Hindlimb muscle (tissue), 1 donor: Measurements from ENCODE around the gene SCNN1B. TPM values are rescaled to one million over a fixed set of nuclear protein-coding genes. Genes with fewer than 3 reads are reported as not detected.
"Not testable (repeated sequence)": the region's sequence is repeated elsewhere in the genome, so short reads cannot be mapped to it uniquely, and the experiment has no call there.

Source experiments
- DNase-seq: peaks from one replicate; pipeline ENCODE4 v3.0.0-alpha.2; 2013
- polyA plus RNA-seq: library from polyadenylated mRNA; unstranded; fragments of 120-200 nt; gene quantifications from one replicate; pipeline ENCODE4 v1.2.1, GENCODE V29; 2013; ENCODE audit not compliant: insufficient read length

The SCNN1B gene
- polyA plus RNA-seq, 1 donor = not detected

DNA sequence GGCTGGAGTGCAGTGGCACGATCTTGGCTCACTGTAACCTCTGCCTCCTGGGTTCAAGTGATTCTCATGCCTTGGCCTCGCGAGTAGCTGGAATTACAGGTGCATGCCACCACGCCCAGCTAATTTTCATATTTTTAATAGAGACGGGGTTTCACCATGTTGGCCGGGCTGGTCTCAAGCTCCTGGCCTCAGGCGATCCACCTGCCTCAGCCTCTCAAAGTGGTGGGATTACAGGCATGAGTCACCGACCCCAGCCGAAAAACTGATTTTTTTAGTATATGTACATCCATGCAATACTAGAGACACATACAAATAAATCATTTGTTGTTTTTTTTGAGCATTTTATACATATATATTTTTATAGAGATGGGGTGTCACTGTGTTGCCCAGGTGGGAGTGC, 79.6 kb downstream of the SCNN1B start:
- not testable (repeated sequence) for DNase-seq

DNA sequence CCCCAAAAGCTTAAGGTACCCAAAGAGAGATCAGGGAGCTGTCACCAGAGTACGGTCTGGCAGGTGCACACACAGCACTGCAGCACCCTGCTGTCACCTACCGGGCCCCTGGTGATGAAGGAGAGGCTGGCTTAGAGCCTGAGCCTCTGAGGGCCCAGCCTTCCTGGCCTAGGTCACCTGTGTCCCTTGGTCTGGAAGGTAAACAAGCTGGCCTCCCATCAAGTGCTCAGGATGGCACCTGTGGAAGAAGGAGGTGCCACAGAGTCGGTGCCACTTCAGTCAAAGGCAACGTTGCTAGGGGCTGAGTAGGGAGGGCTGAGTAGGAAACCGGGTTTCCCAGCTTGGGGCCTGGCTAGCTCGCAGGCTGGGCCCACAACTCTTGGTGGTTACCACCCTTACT, 80.2 kb downstream of the SCNN1B start:
- no peak for DNase-seq

DNA sequence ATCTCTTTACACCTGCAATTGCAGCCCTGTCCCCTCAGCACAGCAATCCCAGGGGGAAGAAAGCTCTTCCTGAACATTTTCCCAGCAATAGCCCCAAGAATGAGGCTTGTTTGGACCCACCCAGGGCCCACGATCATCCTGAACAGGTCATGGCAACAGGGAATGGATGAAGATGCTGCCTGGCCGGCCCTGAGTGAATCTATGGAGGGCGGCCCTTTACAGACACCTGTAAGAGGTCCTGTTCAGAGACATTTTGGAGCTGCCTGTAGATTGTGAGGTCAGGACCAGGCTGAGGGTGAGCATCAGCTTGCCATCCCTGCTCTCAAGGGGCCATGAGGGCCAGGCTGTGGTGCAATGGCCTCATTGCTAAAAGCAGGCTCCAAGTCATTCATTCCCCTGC, 81.8 kb downstream of the SCNN1B start:
- DNase-seq = no peak

DNA sequence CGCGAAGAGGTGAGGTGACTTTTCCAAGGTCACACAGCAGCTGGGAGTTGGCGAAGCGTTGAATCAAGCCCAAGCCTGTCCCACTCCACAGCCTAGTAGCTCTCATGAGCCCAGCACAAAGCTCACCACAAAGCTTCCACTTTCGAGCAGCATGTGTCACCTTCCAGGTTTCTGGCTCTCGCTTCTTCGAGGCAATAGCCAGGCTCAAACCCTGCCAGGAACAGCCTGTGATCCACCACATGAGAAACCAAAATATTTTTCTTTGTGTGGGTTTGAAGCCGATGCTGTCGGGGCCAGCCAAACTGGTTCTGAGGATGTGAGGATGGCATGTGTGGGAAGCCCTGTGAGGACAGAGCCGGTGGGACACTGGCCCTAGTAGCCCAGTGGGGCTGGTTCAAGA, 82.8 kb downstream of the SCNN1B start:
- DNase-seq = no peak

DNA sequence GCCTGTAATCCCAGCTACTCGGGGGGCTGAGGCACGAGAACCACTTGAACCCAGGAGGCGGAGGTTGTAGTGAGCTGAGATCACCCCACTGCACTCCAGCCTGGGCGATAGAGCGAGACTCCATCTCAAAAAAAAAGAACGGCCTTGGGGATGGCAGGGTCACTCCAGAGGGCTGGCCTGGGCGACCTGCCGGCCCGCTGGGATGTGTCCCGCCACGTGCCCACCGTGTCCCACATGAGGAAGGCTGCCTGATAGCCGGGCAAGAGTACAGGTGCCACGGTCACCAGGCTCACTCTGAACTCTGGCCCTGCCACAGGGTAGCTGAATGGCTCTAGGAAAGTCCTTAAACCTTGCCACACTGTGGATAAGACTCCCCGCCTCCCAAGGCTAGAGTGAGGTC, 83.3 kb downstream of the SCNN1B start:
- no peak for DNase-seq

DNA sequence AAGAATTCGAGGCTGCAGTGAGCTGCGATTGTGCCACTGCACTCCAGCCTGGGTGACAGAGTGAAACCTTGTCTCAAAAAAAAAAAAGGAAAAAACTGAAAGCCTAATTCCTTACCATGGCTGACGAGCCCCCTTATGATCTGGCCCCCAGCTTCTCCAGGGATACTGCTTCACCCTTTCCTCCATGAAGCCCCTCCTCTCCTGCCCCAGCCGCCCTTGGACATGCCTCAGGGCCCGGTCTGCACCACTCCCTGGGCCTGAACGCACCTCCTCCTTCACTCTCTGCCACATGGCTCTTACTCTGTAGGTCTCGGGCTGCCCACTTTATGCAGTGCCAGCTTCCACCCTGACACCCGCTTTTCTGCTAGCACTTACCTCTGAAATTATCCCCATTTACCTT, 85.6 kb downstream of the SCNN1B start:
- no peak for DNase-seq

DNA sequence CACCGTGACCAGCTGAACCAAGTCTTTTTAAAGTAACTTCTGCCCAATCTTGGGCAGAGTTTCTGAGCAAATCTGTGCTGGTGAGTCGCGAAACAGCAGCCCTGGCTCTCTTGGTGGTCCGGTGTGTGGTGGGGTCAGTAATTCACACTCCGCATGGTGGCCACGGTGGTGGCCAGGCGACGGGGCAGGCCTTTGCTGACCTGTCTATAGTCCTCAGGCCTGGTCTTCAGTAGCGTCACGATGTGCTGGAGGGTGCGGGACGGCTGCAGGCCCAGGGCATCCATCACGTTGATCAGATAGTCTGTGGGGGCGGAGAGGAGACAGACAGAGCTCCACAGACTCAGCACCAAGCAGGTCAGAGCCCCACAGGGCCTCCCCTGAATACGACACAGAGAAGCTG, 86.7 kb downstream of the SCNN1B start:
- DNase-seq = no peak

DNA sequence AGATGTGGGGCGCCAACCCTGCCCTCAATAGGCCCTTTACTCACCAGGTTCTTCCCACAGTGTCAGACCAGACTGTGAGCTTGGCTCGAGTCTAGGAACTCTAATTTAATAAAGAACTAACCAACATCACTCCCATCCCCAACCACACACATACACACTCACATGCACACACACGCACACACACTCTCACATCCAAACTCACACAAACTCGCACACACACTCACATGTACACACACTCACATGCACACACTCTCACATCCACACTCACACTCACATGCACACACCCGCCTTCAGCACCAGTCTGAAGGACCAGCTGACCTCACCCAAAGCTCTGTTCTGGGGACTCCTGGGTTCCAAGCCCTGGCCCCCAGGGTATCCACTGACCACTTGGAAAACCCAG, 87.1 kb downstream of the SCNN1B start:
- DNase-seq = no peak

DNA sequence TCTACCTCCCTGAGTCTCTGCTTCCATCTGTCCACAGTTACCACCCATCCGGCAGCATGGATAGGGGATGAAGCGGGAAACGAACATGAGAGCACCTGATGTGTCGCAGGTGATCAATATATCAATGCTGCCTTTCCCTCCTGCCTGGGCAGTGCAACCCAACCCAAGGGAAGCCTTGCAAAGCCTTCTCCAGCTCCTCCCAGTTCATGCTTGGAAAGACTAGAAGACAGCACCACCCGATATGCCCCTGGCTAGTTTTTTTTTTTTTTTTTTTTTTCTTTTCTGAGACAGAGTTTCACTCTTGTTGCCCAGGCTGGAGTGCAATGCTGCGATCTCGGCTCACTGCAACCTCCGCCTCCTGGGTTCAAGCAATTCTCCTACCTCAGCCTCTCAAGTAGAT, 87.8 kb downstream of the SCNN1B start:
- DNase-seq = not testable (repeated sequence)

DNA sequence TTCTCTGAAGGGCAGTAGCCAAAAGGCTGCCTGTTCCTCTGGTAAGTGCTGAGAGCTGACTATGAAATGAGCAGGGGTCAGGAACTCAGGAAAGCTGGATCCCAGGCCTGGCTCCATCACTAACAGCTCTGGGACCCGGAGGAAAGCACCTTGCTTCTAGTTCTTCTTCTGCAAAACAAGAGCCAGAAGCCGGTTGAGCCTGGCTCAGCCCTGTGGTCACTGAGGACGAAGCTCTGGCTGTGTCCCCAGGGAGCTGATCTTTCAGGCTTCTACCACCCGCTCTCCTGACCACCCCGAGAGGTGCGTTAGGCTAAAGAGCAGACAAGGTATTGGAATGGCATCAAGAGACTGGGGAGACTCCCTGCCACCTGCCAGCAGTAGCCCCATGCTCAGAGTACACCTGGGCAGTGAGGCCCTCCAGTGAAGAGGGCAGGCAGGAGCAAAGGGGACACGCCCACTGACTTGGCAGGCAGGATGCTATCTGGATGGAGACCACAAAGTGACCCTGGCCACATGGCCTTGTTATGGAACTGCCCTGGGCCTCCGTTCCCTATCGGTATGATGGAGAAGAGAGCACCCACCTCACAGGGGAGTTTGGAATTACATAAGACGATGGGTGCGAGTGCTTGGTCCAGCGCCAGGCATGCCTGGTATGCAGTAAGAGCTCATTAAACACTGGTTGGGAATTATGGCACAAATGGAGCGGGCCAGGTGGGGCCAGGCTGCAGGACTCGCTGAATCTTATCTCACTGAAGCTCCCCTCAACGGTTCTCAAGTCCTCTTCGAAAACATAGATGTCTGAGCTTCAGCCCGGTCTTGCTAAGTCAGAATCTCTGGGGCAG, 89.5 kb downstream of the SCNN1B start:
- DNase-seq = no peak

DNA sequence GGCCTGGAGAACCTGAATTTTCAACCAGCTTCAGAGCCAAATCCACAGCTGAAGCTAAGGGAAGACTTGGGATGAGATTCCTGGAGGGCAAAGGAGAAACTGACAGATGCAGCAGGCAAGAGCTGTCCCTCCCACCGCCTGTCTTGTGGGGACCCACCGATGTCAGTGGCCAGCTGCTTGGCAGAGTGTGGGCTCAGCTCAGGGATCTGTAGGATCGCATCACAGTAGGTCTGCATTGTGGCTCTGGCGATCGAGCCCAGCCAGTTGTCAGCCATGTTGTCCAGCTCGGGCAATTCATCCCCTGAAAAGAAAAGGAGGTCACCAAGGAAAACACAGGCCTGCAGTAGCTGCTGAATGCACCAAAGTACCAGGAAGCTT, 90.1 kb downstream of the SCNN1B start:
- no peak for DNase-seq

DNA sequence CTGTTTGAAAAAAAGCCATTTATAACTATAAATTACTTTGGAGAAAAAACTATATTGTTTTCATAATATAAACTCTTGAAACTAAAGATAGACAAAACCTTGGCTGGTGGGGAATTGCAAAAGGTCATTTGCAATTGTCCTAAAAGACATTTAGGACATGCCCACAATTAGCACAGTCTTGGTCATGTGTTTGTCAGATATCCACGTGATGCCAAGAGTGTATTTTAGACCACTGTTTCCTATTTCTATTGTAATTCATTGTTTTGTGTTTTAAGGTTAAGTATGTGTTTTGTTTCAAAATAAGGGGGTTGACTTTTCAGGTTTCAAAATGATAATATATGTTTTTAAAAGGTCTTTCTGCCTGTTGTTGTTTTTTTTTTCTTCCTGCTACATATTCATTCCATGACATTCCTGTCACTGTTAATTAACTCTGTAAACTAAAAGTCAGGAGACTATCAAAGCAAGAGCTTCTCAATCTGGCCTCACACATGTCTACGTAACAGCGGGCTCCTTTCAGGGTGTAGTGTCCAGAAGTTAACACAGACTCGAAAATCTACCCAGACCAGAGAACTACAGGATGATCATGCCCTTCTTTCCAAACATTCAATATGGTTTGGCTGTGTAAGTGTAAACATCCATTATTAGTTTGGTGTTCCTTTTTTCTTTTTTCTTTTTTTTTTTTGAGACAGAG, 92.2 kb downstream of the SCNN1B start:
- DNase-seq = no peak

DNA sequence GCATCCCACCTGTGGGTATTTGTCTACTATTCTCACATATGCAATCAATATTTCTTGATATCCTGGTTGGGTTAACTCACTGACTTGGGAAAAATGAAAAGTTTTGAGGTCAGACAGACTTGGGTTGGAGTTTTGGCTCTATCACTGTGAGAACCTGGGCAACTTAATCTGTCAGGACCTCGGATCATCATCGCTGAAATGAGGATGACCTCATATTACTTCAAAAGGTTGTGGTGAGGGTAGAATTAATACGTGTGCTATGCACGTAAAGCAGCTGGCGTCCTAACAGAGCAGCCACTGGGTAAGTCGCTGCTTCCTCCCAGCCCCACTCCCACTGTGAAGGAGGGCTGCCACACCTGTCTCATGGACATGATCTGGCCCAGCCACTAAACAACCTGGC, 93.6 kb downstream of the SCNN1B start:
- no peak for DNase-seq

DNA sequence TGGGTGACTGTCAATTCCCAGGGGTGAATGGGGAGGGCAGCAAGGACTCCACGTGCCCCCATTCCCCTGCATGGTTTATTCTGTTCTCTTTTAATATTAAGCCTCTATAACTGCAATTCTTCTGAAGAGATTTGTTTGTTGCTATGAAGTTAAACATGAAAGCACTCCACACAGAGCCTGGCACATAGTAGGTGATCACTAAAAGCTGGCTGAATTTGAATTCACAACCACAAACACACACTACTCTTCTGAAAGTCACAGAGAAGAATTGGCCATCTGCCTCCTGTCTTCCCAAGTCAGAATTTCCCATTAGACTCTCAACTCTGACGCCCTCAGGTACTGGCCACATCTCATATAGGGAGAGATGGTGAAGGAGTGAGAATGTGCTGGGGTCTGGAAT, 95.4 kb downstream of the SCNN1B start:
- no peak for DNase-seq

DNA sequence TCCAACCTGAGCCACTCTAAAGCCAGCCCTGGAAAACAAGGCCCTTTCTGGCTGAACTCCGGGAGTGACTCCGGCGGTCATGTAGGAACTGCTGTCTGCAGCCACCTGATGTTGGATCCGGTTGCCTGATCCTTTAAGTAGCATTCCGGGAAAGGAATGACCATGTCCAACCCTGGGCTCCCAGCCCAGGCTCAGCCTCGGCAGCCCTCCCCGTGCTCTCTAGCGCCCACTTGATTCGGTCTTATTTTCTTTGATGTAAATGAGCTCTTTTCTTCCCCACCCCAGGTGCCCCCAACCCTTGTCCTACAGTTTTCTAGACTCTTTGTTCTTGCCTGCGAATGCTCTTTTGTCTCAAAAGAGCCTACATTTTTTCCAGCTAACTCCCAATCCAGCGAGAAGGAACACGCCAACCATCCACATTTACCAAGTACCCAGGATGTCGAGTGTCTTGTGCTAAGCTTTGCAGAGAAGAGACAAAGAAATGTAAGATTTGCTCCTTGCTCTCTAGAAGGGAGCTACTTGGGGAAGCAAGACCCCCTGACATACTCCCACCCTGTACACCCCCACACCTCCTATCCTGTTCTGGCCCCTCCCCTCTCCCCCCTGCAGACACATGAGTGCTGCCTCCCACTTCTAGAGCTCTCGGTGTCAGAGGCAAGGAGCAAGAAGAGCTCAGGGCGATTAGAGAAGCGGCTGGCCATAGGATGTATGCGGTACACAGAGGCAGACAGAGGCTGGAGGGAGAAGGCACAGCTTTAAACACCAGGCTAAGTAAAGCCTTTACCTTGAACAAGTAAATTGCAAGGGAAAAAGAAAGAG, 97.1 kb downstream of the SCNN1B start:
- peak; percentile 81 for DNase-seq

DNA sequence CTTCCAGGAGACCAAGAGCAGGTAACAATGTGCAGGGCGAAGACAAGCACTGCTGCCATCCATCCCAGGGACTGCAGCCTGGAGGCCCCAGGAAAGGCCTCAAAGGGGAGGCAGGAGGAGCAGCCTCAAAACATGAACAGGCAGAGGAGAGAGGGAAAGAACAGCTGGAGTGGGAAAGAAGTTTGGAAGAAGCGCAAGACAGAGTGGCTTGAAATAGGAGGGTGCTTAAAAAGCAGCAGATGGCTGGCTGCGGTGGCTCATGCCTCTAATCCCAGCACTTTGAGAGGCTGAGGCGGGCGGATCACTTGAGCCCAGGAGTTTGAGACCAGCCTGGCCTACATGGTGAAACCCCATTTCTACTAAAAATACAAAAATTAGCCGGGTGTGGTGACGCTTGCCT, 98.3 kb downstream of the SCNN1B start:
- DNase-seq = not testable (repeated sequence)

DNA sequence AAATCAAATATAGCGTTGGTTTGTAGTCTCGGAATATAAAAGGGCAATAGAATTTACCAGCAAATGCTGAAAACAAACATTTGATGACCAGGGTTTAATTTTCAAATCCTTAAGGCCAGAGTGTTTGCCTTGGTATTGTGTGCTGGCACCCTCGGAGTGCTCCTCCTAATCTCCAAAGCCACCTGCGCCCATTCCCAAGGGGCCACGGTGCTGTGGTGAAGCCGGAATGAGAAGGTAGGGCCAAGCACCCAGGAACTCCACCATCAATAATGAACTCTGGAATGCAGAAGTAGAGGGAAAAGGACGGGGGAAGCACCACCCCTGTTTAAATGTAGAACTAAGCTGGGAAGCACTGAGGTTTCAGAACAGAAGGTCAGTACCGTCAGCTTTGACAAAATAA, 99.0 kb downstream of the SCNN1B start:
- no peak for DNase-seq

DNA sequence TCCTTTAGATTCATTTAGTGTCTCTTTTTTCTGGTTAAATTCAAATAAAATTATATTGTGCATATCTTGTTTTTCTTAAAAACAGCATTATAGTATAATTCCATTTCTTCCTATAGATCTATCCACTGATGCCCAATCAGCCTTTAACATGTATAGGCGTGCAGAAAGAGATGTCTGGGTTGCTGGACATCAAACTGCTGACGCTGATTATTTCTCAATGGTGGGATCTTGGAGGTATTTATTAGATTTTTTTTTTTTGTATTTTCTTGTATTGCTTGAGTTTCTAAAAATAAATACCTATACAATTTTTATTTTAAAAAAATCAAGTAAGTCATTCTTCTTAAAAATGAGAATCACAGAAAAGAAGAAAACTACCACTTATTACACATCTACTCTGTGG, 100.0 kb downstream of the SCNN1B start:
- DNase-seq = no peak

DNA sequence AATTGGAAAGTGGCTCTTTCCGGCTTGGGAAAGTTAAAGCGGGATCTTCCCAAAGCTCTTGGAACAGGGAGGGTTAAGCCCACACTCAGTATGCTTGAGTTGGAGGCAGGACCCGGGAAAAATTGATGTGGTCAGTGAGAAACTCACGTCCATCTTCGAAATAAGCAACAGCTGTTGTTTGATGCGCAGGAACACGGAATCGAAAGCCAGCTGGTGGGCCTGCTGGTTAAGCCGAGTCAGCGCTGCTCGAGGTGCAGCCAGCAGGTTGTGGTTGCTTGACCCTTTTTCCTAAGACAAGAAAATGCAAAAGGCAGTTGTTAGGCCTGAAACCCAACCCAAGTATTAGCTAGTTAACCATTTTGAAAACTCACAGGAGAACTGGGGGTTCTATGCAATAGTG, 101.4 kb downstream of the SCNN1B start:
- DNase-seq = no peak

DNA sequence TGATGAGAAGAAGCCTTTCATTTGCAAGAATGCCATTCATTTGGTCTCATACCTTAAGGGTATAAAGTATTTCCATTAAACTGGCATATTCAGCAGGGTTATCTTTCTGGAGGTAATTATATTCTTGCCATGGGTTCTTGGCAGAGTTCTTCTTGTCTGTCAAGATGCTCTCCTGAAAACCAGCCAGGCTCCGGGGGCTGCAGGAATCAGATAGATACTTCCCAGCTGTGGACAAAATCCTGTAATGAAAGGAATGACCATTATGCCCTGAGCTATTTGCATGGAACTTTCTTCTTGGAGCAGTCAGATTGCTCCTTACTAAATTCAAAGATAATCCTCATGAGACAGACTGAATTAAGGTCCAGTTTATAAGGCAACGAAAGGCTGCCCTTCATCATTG, 103.9 kb downstream of the SCNN1B start:
- DNase-seq = no peak

DNA sequence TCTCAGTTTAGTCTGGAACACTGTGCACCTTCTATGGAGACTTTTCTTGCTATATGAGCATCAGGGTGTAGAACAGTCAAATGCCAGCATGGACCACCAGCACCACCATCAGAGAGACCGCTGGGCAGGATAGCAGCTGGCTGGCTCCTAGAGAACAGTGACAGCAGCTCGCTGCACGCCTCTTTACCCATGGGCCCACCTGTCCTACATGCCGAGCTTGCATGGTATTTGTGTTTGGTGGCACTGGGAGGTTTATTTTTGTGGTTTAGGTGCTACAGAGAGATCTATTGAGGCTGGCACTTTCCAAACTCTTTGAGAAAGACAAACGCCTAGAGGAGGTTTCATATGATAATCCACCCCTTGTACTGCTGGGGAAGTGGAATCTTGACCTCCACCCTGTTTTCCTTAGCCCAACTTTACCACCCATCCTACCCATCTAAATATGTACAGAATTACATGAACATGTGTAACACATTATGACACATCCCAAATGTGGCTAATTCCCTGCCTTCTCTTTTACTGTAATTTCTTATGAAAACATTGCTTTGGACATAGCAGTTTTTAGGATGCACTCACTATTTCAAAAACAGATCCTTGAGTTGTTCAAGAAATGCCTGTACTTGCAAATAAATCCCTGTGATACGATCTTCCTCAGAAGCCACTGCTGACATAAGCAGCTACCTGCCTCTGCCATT, 104.6 kb downstream of the SCNN1B start:
- DNase-seq = no peak

DNA sequence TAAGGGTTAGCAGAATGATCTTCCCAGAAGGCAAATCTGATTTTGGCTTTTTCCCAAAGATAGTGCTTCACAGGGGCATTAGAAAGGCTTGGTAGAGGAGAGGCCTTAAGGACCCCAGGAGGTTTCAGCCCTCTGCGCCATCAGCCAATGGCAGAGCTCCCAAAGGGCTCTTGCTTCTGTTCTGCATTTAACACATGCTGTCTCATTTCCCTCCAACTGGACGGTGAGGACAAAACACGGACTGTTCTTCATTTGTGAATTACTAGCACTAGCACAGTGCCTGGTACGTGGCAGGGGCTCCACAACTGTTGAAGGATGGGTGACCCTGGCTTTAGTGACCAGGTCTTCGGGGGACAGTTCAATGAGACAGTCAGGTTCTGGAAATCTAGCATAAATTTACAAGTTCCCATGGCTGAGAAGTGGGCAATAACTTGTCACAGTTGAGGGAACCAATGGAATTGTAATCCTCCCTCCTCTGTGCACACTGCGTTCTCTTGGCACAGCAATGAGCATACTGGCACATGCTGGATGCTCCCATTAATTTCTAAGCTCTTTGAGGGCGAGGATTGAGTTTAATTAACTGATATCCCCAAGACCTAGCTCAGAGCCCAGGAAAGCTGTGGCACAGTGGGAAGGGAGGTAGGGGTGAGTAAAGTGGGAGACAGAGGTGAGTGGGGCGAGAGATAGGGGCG, 105.5 kb downstream of the SCNN1B start:
- no peak for DNase-seq
